Measurements from ENCODE around the gene SERPINB13. TPM values are rescaled to one million over a fixed set of nuclear protein-coding genes. Genes with fewer than 3 reads are reported as not detected.
A peak's percentile ranks its signal among the peaks of the same experiment; 100 is the strongest.

Gene SERPINB13
- total and polyA plus RNA-seq, 3 donors from 2014 or later = not detected

DNA sequence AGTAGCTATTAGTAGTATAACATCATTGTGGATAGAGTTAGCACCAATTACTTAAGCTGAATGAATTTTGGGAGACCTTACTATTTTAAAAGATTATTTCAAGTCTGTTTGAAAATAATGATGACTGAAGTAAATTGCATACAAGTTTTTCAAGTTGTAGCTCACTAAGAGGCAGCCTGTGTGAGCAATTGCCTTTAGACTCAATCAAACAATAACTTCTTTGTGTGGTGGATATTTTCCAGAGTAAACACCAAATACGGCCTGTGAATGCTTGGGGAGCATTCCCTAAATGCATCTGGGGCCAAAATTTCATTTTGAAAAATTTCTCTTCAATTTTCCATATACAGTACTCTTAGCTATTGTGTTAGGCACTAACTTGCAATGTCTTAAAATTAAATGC is 37.1 kb upstream of the SERPINB13 start:
- Histone ChIP-seq H3K27ac (no peak overlapping the region), H3K36me3 (ENCODE audit: low read depth, missing control alignments) (no peaks in the 10 kb centered on the region), H3K4me1 (no peaks in the 10 kb centered on the region), H3K4me3 (no peak overlapping the region), H3K9me3 (no peaks in the 10 kb centered on the region), H3K27me3 (no peaks in the 10 kb centered on the region)
- intact Hi-C loops (cut with DNase I; ENCODE audit: low total_unique reads) = no loop called here
- no peak for DNase-seq
- WGBS, 2 donors = 50 to 51% methylated on average over 1 of the region's 1 CpG
- TF ChIP-seq CTCF (IDR thresholded peaks at IDR 0.05) = no peak

GRCh38 chr18:63551769-63552168 is 35.4 kb upstream of the SERPINB13 start:
- WGBS, 2 donors = 73 to 86% methylated on average over 3 of the region's 3 CpGs
- Histone ChIP-seq H3K4me3 (no peak overlapping the region), H3K27ac (no peak overlapping the region), H3K9me3 (no peaks in the 10 kb centered on the region), H3K4me1 (no peaks in the 10 kb centered on the region), H3K36me3 (ENCODE audit: low read depth, missing control alignments) (no peaks in the 10 kb centered on the region), H3K27me3 (no peaks in the 10 kb centered on the region)
- no peak for TF ChIP-seq POLR2A (IDR thresholded peaks at IDR 0.05)
- no peak for TF ChIP-seq CTCF (IDR thresholded peaks at IDR 0.05)
- DNase-seq = no peak
- intact Hi-C loops (cut with DNase I; ENCODE audit: low total_unique reads) = no loop called here

DNA sequence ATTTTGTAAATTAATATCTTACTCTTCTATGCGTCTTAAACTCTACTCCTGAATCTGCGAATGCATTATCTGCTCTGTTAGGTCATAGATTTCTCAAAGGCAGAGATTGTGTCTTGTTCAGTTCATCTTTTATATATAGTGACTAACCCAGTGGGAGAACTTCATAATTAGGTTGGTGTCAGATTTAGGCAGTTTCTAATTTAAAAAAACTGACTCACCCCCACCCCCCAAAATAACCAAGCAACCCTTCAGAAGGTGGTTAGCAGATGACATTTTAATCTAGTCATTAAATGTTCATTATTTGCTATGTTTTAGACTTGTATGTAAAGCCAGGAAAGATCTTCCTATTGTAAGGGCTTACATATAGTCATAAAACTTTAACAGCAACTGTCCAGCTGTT is 34.6 kb upstream of the SERPINB13 start:
- no peak for DNase-seq
- TF ChIP-seq CTCF (IDR thresholded peaks at IDR 0.05) = no peak
- TF ChIP-seq POLR2A (IDR thresholded peaks at IDR 0.05) = no peak
- H3K9me3 ChIP-seq = no peaks in the 10 kb centered on the region
- intact Hi-C loops (cut with DNase I; ENCODE audit: low total_unique reads) = no loop called here
- WGBS, 2 donors = 88 to 92% methylated on average over 2 of the region's 2 CpGs
- no peaks in the 10 kb centered on the region for H3K4me1 ChIP-seq
- no peak overlapping the region for H3K27ac ChIP-seq
- no peak overlapping the region for H3K4me3 ChIP-seq
- no peaks in the 10 kb centered on the region for H3K36me3 ChIP-seq (ENCODE audit: low read depth, missing control alignments)
- H3K27me3 ChIP-seq = no peaks in the 10 kb centered on the region

- peak; percentile 38 for DNase-seq
- Histone ChIP-seq H3K27me3 (no peaks in the 10 kb centered on the region), H3K9me3 (no peaks in the 10 kb centered on the region), H3K27ac (no peak overlapping the region), H3K36me3 (ENCODE audit: low read depth, missing control alignments) (no peaks in the 10 kb centered on the region), H3K4me3 (no peak overlapping the region), H3K4me1 (no peaks in the 10 kb centered on the region)
- intact Hi-C loops (cut with DNase I; ENCODE audit: low total_unique reads) = no loop called here
- WGBS, 2 donors = 18 to 20% methylated on average over 1 of the region's 1 CpG
- no peak for TF ChIP-seq POLR2A (IDR thresholded peaks at IDR 0.05)
- TF ChIP-seq CTCF (IDR thresholded peaks at IDR 0.05) = no peak
Observed at GRCh38 chr18:63553081-63553480, 34.1 kb upstream of the SERPINB13 start.

GRCh38 chr18:63559567-63560491 is 27.3 kb upstream of the SERPINB13 start:
- Histone ChIP-seq H3K36me3 (ENCODE audit: low read depth, missing control alignments) (no peaks in the 10 kb centered on the region), H3K27me3 (no peaks in the 10 kb centered on the region), H3K27ac (no peak overlapping the region), H3K4me3 (no peak overlapping the region), H3K4me1 (no peaks in the 10 kb centered on the region), H3K9me3 (no peaks in the 10 kb centered on the region)
- intact Hi-C loops (cut with DNase I; ENCODE audit: low total_unique reads) = no loop called here
- WGBS, 2 donors = 90 to 91% methylated on average over 9 of the region's 9 CpGs
- DNase-seq = no peak
- TF ChIP-seq CTCF (IDR thresholded peaks at IDR 0.05) (no peak), POLR2A (IDR thresholded peaks at IDR 0.05) (no peak)
